IPS DF 4.7 (cell line): ENCODE measurements around the gene SKA3.
"Not testable (repeated sequence)": the region's sequence is repeated elsewhere in the genome, so short reads cannot be mapped to it uniquely, and the experiment has no call there.

Experiments
- DNase-seq: peaks from one replicate; pipeline ENCODE4 v3.0.0-alpha.2; 2013; ENCODE audit warnings: low spot score; ENCODE audit errors: extremely low read depth

Gene SKA3

DNA sequence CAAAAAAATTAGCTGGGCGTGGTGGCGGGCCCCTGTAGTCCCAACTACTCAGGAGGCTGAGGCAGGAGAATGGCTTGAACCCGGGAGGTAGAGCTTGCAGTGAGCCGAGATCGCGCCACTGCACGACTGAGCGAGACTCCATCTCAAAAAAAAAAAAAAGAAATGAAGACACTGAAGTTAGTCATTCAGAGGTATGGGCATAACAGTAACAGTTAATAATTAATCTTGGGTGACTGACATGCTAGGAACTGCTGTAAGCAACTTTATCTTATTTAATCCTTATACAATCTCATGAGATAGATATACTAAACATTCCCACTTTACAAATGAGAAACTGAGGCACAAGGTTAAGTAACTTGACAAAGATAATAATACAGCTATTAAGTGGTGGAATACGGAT is 4.9 kb downstream of the SKA3 start:
- no peak for DNase-seq

DNA sequence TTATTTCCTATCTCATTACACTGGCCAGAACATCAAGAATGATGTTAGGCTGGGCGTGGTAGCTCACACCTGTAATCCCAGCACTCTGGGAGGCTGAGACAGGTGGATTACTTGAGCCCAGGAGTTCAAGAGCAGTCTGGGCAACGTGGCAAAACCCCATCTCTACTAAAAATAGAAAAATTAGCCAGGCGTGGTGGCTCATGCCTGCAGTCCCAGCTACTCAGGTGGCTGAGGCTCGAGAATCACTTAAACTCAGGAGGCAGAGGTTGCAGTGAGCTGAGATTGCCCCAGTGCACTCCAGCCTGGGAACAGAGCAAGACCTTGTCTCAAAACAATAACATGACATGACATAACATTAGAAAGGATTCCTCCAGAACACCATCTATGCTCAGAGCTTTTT is 10.7 kb downstream of the SKA3 start:
- DNase-seq, result not testable (repeated sequence)

DNA sequence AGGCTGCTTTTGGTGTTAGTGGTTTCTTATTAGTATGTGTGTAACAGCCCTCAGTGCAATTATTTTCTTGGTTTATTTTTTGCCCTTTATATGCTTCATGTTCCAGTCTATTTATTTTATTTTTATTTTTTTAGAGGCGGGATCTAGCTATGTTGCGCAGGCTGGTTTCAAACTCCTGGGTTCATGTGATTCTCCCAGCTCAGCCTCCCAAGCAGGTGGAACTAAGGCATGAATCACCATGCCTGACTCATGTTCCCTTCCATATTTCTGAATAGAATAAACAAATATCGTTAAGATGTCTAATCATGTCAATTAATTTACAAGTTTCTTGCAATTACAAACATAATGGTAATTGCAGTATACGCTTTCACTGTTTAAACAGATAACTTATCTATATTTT is 11.7 kb downstream of the SKA3 start:
- no peak for DNase-seq

DNA sequence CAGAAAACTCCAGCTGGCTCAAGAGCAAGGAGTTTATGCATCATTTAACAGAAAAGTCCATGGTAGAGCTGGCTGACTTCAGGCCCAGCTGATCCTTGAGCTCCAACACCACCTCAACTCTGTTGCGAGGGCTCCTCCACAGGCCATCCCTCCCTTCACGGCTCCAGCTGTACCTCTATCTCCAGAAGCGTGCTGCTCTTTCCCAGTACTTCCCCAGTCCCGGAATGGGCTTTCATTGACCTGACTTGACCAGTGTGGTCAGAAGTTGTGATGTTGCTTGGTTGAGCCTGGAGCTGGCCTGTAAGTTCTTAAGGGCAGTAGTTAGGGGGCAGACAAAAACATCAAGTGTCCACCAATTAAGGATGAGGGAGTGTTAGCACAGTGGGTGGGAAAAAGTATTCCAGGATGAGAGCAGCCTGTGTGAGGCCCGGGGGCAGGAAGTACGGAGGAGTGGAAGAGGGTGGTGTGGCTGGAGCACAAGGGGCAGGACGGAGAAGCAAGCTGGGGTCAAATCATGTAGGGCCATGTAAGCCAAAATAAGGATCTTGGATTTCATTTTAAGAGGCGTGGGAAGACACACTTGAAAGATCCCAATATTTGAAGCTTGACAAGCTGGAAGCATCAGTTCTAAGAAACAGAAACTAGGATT is 24.0 kb downstream of the SKA3 start:
- DNase-seq, result no peak

DNA sequence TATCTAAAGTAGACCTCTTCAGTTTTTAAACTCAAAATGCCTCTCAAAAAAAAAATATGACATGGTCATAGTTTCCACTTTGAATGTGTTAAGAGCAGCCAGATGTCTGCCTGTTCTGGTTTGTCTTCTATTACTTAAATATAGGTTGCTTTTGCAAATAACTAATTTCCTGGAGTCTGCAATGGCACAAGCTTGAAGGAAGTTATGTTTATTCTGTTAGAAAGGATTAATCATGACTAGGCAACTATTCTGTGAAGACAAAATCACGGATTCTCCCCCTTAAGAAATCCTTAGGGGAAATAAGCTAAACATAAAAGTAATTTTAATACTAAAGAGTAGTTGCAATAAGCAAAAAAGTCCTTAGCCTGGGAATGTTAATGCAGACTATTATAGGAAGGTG is 26.3 kb downstream of the SKA3 start:
- DNase-seq, result no peak

DNA sequence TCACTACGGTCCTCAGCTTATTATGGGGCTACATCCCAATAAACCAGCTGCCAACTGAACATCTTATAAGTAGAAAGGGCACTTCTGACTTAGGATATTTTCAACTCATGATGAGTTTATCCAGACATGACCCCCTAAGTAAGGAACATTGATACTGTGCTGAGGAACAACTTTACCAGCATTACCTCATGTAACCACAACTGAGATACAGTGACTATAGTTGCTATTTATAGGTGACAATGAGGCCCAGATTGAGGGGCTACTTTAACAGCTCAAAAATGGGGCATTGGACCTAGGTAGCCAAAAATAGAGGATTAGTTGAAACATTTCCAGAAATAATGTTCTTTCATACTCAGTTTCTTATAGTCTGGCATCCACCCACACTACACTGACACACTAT is 26.8 kb downstream of the SKA3 start:
- DNase-seq, result no peak

DNA sequence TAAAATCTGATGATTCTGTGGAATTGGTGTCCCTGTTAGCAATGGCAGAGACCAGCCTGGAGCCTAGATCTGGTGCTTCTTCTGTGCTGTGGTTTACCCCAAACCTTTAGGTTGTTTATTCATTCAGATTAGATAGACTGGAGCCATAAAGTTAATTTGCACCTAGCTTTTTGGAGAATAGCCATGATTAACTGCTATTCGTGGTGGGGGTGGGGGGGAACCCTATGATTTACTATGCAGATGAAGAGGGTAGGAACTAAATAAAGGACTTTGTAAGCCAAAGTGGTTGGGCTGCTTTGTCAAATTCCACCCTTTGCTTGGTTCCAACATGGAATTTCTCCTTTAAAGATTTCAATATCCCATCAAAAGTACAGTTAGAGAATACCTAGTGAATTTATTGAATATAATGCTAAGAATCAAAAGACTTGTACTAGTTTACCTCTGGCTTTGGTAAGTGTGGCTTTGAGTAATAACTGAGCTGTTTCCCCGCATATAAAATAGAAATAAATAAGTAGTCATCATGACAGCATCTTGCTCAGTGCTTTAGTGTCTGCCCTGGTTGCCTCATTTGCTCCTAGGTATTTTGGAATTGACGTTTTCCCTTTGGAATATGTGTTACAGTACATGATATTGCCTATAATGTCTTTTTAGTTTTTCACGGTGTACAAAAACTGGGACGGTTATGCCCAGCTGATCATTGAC is 27.6 kb downstream of the SKA3 start:
- no peak for DNase-seq

DNA sequence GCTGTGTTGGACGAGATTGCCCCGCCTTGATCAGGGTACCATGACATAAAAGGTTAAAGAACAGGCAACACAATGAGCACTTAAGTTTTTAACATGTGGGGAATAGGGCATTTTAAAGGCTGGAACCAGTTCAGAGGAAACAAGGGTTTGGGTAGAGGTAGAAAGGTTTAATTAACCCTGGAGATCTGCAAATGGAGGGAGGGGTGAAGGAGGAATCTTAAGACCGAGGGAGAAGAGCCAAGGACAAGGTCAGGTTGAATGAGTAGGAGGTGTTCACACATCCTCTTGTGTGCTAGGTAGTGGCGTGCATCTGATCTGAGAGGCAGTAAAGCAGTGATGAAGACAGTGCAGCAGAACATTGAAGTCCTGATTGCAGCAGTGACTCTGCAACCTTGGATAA is 28.5 kb downstream of the SKA3 start:
- DNase-seq, result no peak

DNA sequence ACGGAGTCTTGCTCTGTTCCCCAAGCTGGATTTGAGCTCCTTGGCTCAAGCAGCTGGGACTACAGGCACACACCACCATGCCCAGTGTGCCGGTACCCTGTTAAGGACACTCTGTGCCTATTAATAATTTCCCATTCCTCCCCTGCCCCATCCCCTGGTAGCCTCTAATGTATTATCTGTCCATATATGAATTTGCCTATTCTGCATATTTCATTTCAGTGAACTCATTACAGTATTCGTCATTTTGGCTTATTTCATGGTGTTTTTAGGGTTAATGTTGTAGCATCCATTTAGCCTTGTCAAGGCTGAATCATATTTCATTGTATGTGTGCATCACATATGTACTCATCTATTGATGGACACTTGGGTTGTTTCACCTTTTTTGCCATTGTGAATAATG is 33.6 kb downstream of the SKA3 start:
- no peak for DNase-seq

DNA sequence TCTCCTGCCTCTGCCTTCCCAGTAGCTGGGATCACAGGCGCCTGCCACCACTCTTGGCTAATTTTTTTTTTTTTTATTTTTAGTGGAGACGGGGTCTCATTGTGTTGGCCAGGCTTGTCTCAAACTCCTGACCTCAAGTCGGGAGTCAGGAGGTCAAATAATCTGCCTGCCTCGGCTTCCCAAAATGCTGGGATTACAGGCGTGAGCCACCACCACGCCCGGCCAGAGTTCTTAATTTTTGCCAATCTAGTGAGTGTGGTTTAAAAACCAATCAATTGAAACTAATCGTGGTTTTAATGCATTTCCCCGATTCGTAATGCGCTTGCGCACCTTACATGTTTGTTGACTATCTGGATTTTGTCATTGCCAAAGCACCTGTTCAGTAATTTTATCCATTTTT is 37.0 kb downstream of the SKA3 start:
- no peak for DNase-seq

DNA sequence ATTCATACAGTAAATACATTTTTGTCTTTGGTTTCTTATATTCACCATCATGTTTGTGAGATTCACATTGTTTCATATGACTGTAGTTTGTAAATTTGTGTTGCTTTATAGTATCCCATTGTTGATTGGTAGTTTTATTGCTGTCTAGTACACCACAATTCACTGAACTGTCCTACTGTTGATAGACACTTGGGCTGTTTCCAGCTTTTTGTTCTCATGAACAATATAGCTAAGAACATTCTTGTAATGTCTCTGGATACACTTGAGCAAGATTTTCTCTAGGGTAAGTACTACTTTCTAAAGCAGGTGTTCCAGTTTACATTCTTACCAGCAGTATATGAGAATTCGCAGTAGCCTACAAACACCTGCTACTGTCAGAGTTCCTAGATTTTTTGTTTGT is 37.8 kb downstream of the SKA3 start:
- no peak for DNase-seq

DNA sequence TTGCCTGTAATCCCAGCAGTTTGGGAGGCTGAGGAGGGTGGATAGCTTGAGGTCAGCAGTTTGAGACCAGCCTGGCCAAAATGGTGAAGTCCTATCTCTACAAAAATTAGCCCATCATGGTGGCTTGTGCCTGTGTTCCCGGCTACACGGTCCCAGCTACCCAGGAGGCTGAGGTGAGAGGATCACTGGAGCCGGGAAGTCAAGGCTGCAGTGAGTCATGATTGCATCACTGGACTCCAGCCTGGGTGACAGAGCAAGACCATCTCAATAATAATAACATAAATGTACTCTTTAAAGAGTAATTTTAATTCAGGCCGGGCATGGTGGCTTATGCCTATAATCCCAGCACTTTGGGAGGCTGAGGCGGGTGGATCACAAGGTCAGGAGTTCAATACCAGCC is 38.7 kb downstream of the SKA3 start:
- no peak for DNase-seq

DNA sequence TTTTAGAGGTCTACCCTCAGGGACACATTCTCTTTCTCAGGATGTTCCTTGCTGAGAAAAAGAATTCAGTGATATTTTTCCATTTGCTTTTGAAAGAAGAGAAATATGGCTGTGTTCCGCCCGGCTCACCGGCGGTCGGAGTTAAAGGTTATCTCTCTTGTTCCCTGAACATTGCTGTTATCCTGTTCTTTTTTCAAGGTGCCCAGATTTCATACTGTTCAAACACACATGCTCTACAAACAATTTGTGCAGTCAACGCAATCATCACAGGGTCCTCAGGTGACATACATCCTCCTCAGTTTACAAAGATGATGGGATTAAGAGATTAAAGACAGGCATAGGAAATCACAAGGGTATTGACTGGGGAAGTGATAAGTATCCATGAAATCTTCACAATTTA is 40.5 kb downstream of the SKA3 start:
- not testable (repeated sequence) for DNase-seq

DNA sequence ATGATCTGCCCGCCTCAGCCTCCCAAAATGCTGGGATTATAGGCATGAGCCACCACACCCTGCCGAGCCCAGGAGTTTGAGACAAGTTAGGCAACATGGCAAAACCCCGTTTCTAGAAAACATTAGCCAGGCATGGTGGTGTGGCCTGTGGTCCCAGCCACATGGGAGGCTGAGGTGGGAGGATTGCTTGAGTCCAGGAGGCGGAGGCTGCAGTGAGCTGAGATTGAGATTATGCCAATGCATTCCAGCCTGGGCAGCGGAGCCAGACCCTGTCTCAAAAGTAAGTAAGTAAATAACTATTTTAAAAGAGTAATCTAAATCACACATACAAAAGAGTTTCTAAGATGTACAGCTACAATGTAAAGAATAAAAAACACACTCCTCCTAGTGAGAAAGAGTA is 41.9 kb downstream of the SKA3 start:
- no peak for DNase-seq

DNA sequence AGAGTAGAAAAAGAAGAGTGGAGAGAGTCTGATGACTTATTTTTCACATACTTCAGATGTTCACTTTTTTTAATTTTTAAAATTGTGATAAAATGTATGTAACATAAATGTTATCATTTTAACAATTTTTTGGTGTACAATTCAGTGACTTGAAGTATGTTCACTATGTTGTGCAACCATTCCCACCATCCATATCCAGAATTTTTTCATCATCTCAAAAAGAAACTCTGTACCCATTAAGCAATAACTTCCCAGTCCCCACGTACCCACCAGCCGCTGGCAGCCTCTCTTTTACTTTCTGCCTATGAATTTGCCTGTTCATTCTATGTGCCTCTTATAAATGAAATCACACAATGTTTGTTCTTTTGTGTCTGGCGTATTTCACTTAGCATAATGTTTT is 43.3 kb downstream of the SKA3 start:
- no peak for DNase-seq

DNA sequence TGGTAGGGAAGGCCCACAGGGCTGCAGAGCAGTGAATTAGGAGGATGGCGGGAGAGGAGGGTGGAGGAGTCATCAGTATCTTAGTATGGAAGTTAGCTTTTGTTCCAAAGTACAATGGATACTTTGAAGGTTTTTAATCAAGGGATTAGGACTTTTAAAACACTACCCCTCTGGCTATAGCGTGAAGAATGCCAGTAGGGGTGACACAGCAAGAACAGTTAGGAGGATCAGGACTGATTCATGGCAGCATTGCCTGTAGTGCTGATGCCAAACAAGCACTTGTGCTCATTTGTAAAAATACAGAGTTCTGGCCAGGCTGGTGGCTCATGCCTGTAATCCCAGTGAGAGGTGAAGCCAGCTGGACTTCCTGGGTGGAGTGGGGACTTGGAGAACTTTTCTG is 46.2 kb downstream of the SKA3 start:
- no peak for DNase-seq

DNA sequence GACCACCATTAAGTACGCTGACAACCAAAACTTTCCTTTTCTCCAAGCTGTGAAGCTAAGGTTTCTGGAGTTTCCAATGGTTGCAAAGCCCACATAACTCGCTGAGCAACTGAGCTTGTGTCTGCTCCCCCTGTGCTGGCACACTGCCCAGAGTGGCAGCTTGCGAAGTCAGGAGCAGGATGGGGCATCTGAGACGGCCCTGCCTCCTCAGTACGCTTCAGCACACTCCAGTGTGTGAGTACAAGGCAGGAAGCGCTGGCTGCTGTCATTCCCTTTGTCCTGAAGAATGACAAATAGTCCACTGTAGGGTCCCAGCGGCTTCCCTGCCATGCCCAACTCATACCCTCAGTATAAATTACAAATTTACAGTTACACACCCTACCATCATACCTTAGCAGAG is 51.5 kb downstream of the SKA3 start:
- DNase-seq, result no peak

DNA sequence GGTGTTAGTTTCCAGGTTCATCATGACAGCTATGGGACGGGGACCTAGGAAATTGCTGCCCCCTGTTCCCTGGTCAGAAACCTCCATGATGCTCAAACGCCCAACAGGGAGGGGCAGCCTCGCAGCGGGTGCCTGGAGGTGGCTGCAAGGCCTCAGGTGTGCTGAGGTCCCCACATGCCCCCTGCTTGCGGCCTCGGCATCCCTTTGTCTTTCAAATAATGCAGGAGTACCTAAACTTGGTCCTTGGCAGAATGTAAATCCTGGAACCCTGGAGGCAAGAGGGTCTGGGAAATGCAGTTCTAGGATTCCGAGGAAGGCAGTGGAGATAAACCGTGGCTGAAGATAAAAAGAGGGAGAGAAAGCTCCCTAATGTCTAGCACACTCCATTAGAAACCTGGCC is 52.4 kb downstream of the SKA3 start:
- DNase-seq, result no peak

DNA sequence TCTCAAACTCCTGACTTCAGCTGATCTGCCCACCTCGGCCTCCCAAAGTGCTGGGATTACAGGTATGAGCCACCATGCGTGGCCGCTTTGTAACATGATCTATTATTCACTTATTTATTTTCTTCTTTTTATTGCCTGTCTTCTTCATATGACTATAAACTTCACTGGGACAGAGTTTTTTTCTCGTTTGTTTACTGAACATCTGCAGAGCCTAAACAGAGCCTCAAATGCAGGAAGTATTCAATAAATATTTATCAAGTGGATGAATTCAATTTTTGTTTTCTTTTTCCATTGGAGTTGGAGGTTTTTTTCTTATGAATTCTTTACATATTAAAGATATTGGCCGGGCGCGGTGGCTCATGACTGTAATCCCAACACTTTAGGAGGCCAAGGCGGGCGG is 54.7 kb downstream of the SKA3 start:
- no peak for DNase-seq

DNA sequence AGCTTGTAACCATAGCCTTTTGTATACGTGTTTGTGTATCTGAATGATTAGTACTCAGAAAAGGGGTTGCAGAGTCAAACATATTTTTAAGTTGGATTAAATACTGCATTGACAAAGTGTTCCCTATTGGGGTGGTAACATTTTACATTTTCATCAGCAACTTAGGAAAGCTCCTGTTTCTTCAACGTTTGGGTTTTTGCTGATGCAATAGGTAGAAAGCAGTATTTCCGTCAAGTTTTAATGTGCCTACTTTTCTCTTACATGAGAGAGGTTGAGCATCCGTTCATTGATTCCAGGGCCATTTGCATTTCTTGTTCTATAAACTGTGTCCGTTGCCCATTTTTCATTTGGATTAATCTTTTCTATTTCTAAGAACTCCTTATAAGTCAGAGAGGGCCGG is 56.2 kb downstream of the SKA3 start:
- DNase-seq, result no peak

DNA sequence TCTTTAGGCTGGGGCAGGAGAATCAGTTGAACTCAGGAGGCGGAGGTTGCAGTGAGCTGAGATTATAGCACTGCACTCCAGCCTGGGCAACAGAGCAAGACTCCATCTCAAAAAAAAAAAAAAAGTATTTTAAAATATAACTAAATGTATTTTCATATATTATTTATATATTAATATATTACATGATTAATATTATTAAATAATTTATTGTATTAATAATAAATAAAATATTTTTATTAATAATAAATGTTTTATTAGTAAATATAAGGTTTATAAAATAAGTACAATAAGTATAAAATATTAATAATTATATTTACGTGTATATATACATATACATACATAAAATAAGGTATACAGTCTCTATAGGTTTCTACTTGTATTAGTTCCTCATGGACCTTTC is 56.8 kb downstream of the SKA3 start:
- no peak for DNase-seq

DNA sequence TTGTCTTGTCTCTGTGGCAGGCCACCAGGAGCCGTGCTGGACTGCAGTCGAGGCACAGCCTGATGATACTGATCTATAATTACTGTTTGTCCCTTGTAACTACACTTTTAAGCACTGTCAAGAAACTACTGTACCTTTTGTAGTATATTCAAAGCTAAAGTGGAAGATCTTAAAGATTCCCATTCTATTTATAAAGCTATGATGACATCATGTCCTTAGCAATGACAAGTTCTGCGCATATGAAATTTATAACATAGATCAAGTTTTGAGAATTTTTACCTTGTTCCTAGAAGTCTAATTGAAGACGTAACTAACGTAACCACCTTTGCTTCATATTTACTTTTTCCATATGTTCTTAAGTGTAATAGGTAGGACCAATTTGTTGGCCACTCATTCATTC is 58.2 kb downstream of the SKA3 start:
- DNase-seq, result no peak

DNA sequence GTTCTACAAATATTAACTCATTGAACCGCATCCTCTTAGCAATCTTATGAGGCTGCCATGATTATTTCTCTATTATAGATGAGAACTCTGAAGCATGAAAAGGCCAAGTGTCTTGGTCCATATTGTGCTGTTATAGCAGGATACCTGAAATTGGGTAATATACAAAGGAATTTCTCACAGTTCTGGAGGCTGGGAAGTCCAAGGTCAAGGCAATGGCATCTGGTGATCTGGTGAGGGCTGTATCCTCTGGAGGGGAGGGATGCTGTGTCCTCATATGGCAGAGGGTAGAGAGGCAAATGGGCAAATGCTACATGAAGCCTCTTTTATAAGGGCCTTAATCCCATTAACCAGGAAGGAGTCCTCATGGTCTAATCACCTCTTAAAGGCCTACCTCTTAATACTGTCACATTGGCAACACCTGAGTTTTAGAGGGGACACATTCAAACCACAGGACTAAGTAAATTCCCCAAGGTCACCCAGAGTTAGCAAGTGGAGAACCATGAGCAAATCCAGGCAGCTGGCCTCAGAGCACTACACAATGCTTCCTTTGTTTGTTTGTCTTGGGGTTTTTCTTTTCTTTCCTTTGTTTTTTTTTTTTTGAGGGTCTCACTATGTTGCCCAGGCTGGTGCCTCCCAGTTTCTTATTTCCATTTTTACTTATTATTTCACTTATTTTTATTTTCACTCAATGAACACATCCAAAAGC is 59.1 kb downstream of the SKA3 start:
- DNase-seq, result no peak
